Choroid plexus epithelial cell (primary cell): ENCODE data around the gene ATG4C.
"Not testable (repeated sequence)": the region's sequence is repeated elsewhere in the genome, so short reads cannot be mapped to it uniquely, and the experiment has no call there.

ENCODE experiments used
- DNase-seq: peaks from one replicate; pipeline ENCODE4 v3.0.0-alpha.2; 2010; ENCODE audit warnings: low read depth
- H3K4me3 ChIP-seq: 2 replicates; pipeline ENCODE4 v1.5.1; 2011; ENCODE audit warnings: low read depth, mild to moderate bottlenecking, control low read depth, low read length, moderate library complexity
- CTCF ChIP-seq: conservative IDR thresholded peaks from 2 replicates; pipeline ENCODE4 v1.5.1; 2011; ENCODE audit warnings: low read depth, mild to moderate bottlenecking, control low read depth, inconsistent platforms, low read length, moderate library complexity

Gene ATG4C

GRCh38 chr1:62783736-62784508 lies at the start of gene ATG4C:
Gene ATG4C, plus strand, starts transcription at chr1:62784132. Its CDS starts 19,655 bp downstream, at chr1:62803787.
- H3K4me3 ChIP-seq, result peak within 1 kb of the TSS; percentile 76
- TF ChIP-seq CTCF, result no peak
- peak; percentile 99 for DNase-seq

- peak; percentile 61 for DNase-seq
- H3K4me3 ChIP-seq, result no peak overlapping the region
- no peak for TF ChIP-seq CTCF
Observed at GRCh38 chr1:62735491-62736171, 48.3 kb upstream of the ATG4C start.

GRCh38 chr1:62740701-62741100 lies 43.2 kb upstream of the ATG4C start:
- not testable (repeated sequence) for DNase-seq, H3K4me3 ChIP-seq

GRCh38 chr1:62744611-62745577 lies 39.0 kb upstream of the ATG4C start:
- TF ChIP-seq CTCF, result no peak
- H3K4me3 ChIP-seq, result no peak overlapping the region
- no peak for DNase-seq

GRCh38 chr1:62746086-62746808 lies 37.7 kb upstream of the ATG4C start:
- peak overlapping the region; percentile 41 for H3K4me3 ChIP-seq
- TF ChIP-seq CTCF, result peak; percentile 64
- peak; percentile 79 for DNase-seq

GRCh38 chr1:62746809-62747138 lies 37.2 kb upstream of the ATG4C start:
- no peak for TF ChIP-seq CTCF
- H3K4me3 ChIP-seq, result no peak overlapping the region
- DNase-seq, result no peak
